NCI-H524 (cell line): ENCODE results near the gene UTS2R.
A peak's percentile ranks its signal among the peaks of the same experiment; 100 is the strongest.
"Not testable (repeated sequence)": the region's sequence is repeated elsewhere in the genome, so short reads cannot be mapped to it uniquely, and the experiment has no call there.

Experiments
- DNase-seq, 2 experiments: peaks; one replicate each; lab custom pipeline; 2025; lab: John Stamatoyannopoulos, UW

Gene UTS2R

DNA sequence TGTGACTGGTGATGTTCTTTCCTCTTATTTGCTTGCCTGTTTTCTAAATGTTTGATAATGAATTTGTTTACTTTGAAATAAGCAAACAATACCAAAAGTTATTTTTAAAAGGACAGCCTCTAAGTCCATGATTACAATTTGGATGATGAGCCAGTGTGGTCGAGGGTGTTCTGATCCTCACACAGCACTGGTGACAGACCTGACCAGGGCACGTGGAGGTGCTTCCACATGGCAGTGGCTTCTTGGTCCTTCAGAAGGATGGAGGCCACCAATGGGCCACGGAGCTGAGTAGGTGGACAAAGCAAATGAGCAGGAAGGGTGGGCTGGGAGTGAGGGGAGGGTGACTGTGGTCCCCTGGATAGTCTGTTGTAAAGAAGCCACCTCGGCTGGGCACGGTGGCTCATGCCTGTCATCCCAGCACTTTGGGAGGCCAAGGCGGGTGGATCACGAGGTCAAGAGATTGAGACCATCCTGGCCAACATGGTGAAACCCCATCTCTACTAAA, 16.7 kb upstream of the UTS2R start:
- DNase-seq = no peak

DNA sequence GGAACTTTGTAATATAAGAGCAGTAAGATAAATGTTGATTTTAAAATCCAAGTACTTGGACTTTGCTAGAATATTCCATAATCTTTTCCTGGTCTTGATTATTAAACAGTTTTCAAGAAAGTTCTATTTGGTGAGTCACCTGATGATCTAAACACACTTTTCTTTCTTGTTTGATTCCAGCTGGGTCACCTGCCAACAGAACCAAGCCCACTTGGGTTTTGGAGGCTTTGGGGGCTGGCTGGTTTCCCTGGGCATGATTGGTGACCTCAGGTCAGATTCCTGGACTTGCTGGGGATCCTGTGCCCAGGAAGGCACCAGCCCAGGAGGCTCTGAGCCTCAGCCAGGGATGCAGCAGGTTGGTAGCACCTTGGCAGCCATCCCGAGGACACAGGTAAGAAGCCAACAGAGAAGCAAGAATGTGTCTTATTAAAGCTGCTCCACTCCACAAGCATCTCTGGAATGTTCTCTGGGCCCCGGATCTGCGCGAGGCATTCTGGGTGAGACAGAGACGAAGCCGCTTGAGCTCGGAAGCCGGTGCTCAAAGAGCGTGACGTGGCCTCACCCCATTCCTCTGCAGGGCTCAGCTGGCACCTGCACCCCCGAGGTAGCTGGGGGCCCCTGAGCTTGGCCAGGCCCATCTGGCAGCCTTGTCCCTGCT, 15.7 kb upstream of the UTS2R start:
- no peak for DNase-seq

DNA sequence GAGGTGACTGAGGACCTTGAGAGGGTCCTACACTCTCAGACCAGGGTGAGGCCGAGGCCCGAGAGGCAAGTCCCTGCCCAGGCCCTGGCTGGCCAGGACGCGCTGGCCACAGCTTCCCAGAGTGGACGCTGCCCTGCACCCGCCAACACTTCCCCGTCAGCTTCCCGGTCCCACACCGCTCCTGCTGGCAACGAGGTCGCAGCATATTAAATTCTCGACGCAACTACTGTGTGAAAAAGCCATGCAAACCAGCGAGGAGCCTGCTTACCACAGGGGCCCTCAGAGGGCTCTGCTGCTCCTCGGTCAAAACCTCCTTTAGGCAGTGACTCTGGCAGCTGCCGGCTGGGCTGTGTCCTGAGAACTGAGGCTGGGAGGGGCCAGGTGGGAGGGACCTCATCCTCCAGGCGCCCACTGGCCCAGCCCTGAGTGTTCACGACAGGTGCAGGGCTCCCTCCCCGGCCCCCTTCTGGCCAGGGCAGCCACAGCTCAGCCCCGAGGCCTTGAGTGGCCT, 14.7 kb upstream of the UTS2R start:
- peak in 1 of 2 experiments; percentile 15 for DNase-seq

DNA sequence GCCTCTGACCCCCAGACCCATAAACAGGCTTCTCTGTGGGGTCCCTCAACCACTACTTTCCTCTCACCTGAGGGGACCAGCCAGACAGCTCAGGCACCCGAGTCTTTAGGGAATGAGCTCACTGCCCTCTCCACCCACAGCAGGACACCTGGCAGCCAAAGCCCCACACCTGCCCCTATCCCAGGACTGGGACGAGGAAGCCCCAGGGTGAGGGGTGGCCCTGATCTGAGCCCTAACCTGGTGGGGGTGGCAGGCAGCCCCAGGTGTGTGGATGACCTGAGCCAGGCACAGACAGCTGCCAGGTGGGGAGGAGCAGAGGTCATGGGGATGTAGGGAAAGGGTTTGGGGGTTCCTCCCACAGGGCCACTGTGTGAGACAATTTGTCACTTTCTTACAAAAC, 14.2 kb upstream of the UTS2R start:
- no peak for DNase-seq

DNA sequence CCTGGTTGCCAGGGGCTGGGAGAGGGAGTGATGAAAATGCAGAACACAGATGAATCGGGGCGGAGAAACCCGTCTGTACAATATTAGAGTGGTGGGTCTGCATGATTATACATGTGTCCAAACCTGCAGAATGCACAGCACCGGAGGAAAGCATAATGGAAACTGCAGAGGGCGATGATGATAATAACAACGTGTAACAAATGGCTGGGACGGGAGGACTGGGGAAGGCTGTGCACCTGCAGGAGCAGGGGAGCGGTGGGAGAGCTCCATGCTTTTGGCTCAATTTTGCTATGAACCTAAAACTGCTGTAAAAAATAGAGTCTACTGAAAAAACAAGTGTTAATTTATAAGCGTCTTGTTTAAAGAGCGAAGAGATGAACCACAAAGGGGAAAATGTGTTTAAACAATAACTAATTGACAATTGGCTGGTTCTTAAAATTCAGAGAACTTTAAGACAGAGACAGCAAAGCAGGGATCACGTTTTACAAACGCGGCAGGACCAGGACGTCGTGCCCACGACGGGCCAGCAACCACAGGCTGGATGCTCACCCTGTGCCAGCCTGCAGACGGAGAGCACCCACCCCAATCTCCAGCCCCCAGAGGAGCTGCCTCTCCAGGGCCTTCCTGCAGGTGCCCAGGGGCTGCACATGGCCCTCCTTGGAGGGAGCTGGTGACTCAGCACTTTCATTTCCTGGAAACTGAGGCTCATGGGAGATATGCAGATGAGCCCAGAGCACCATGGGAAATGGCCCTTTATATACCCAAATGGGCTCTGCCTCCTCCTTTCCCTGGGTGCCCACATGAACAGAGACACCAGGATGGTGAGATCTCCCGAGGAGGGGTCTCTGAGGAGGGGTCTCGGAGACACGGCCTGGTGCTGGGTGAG, 12.9 kb upstream of the UTS2R start, which contains the start of gene TEX19:
Gene TEX19, plus strand, starts transcription at position 783 of the 886 bp plus-strand sequence. CDS start 2,904 bp downstream, outside the sequence.
- peak in 1 of 2 experiments; percentile 27 for DNase-seq

DNA sequence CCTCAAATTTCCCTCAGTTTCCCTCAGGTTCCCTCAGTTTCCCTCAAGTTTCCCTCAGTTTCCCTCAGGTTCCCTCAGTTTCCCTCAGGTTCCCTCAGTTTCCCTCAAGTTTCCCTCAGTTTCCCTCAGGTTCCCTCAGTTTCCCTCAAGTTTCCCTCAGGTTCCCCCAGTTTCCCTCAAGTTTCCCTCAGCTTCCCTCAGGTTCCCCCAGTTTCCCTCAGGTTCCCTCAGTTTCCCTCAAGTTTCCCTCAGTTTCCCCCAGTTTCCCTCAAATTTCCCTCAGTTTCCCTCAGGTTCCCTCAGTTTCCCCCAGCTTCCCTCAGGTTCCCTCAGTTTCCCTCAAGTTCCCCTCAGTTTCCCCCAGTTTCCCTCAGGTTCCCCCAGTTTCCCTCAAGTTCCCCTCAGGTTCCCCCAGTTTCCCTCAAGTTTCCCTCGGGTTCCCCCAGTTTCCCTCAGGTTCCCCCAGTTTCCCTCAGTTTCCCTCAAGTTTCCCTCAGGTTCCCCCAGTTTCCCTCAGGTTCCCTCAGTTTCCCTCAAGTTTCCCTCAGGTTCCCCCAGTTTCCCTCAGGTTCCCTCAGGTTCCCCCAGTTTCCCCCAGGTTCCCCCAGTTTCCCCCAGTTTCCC, 12.0 kb upstream of the UTS2R start:
- DNase-seq = not testable (repeated sequence)

DNA sequence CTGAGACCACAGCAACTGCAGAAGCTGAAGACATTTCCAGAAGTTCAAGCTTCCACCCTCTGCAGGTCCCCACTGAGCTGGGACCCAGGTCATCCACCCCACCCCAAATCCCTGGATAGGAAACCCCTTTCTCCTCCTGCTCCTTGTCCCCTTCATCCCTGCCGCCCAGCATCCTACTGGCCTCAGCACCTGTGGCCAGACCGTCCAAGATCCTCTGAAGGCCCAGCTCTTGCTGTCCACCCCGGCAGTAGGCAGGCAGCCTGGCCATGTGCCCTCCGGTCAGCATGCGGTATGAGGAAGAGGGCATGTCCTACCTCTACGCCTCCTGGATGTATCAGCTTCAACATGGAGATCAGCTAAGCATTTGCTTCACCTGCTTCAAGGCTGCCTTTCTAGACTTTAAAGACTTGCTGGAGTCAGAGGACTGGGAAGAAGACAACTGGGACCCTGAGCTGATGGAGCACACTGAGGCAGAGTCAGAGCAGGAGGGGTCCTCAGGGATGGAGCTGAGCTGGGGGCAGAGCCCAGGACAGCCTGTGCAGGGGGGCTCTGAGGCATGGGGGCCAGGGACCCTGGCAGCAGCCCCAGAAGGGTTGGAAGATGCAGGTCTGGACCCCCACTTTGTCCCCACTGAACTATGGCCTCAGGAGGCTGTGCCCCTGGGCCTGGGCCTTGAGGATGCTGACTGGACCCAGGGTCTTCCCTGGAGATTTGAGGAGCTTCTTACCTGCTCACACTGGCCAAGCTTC, 9.5 kb upstream of the UTS2R start:
- DNase-seq = no peak

DNA sequence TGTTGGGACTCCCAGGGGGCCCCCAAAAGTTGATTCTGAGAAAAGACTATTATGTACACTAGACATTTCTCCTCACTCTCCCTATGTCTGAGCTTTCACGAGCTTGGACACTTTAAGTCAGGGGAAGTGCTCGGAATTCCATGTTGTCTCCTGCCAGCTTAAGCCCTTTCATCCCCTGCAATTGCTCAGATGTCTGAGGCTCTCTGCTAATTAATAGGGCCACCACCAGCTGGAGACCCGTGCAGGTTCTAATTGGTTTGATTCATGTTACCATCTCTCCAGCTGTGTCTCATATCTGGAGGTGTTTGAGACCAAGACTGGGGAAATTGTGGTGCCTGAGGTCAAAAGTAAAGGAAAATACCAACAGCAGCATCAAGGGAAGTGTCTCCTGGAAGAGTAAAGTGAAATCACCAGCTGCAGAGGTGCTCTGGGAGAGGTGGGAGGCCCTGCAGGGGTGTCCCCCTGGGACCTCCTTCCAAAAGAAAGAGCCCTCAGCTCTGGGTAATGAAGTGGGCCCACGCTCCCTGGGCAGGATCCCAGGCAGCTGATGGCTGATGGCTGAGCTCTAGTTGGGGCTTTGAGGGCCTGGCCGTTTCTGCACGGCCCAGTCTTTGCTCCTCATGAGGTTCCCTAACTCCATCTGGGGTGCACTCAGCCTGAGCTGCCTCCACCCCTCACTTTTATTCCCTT, 5.8 kb upstream of the UTS2R start:
- DNase-seq = peak in 1 of 2 experiments; percentile 64

DNA sequence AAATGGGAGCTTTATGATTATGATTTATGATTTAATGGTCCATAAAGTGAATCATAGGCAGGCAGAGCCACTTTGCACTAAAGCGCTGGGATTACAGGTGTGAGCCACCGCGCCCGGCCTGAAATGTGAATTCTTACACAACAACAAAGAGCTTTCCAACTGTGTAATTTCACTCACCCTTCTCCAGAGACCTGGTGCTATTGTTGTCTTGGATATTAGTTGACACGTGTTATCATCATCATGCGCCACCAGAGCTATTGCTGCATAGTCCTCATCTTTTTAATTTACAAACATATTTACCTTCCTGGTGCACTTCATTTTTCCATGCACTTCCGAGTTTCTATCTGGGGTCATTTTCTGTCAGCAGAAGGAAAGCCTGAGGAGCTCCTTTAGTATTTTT, 4.8 kb upstream of the UTS2R start:
- no peak for DNase-seq

DNA sequence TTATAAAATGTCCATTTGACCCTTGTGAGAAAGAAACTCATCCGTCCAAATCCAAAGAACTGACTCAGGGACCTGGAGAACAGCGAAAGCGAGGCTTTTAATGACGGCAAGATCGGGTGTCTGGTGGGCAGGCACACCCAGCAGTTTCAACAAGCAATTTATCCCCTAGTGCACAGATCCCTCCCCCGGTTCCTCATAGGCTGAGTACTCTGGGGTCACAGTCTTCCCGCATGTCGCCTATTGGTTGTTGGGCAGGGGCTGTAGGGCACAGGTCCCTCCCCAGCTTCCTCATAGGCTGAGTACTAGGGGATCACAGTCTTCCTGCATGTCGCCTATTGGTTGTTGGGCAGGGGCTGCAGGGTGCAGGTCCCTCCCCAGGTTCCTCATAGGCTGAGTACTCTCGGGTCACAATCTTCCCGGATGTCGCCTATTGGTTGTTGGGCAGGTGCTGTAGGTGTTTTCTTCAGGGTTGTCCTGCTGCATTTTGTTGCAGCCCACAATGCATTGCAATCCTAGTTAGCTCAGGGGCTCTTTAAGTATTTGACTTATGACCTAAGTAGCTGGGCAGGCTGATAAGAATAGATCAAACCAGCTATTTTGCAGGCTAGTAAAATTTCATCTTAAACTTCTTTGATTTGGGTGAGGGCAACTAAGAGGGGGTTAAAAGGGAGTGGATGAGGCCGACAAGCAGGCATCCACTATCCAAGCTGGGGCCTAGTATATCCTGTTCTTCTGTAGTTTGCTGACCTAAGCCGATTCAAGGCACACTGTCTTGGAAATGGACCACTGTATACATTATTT, 3.6 kb upstream of the UTS2R start:
- DNase-seq = peak in 1 of 2 experiments; percentile 10

DNA sequence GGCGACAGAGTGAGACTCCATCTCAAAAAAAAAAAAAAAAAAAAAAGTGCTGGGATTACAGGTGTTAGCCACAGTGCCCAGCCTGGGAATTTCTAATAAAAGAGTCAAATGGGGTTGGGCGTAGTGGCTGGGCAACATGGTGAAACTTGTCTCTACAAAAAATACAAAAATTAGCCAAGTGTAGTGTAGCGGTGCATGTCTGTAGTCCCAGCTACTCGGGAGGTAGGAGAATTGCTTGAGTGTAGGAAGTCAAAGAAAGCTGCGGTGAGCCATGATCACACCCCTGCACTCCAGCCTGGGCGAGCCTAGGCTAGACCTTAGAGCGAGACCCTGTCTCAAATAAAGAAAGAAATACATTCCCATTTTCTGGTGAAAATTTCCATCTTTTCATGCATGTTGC, 2.4 kb upstream of the UTS2R start:
- no peak for DNase-seq

DNA sequence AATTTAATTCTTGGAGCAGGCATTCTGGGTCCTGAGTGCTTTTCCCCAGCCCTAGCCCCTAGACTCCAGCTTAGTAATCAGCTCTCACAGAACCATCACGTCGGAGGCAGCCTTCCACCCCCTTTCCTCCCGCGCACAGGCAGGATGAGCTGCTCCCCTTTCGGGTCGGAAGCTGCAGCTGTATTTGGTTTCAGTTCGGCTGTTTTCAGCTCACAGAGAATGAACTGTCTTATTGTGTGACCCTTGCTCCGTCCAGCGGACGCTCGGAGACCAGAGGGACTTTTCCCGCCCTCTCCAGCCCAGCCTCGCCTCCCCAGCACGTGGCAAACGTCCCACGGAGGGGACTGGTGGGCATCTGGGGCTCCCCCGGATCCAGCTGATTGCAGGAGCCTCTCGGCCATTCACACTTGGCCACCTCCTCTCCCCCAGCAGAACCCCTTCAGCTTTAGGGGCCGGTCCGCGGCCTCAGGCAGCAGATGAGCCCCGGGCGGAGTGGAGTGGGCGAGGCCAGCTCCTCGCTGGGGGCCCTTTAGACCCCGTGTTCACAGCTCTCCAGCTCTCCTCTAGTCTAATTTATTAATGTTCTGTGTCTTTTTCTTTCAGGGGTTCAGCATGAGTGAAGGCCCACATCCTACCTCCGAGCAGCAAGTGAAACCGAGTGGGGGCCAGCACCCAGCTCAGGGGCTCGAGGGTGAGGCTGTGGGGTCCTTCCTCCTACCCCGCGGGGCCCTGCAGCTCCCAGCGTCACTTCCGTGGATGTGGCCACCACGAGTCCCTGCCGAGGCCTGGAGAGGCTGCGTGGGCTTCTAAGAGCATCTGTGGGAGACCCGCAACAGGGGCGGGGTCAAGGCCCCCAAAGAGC, 863 bp upstream of the UTS2R start:
- peak in 1 of 2 experiments; percentile 11 for DNase-seq

DNA sequence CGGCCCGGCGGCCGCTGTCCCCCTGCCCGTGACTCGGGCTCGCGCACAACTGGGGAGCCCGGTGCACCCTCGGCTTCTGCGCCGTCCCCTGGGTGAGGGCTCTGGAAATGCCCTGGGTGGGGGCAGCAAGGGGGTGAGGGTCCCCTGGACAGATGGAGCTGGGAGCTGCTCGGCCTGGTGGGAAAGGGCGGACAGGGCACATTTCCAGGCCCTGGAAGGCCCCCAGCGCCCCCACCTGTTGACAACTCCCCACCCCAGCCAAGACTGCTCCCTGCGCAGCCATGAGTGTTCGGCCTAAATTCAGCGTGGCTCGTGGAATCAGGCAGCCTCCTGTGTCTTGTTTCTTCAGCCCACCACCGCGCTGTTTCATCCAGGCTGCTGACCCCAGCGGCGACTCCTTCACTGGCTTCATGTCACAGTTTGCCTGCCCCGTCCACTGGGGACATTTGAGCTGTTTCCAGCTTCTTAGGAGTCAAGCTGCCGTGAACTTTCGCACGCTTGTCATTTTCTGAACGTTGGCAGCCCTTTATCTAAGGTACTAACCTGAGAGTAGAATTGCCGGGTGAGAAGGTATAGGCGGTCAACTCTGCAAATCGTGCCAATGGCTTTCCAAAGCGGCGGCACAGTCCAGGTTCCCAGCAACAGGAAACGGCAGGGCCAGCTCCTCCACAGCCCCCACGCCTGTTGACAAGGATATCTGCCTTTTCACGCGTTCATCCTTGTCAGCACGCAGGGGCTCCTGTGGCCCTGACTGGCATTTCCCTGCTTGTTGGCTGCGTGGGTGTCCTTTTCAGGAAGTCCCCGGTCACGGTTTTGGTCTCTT, 895 bp downstream of the UTS2R start:
- DNase-seq = no peak

DNA sequence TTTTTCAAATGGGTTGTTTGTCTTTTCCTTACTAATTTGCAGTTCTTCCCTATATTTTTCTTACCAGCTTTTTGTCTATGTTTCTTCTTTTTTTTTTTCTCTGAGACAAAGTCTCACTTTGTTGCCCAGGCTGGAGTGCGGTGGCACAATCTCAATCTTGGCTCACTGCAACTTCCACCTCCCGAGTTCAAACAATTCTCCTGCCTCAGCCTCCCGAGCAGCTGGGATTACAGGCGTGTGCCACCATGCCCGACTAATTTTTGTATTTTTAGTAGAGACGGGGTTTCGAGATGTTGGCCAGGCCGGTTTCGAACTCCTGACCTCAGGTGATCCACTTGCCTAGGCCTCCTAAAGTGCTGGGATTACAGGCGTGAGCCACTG, 1.5 kb downstream of the UTS2R start:
- not testable (repeated sequence) for DNase-seq

DNA sequence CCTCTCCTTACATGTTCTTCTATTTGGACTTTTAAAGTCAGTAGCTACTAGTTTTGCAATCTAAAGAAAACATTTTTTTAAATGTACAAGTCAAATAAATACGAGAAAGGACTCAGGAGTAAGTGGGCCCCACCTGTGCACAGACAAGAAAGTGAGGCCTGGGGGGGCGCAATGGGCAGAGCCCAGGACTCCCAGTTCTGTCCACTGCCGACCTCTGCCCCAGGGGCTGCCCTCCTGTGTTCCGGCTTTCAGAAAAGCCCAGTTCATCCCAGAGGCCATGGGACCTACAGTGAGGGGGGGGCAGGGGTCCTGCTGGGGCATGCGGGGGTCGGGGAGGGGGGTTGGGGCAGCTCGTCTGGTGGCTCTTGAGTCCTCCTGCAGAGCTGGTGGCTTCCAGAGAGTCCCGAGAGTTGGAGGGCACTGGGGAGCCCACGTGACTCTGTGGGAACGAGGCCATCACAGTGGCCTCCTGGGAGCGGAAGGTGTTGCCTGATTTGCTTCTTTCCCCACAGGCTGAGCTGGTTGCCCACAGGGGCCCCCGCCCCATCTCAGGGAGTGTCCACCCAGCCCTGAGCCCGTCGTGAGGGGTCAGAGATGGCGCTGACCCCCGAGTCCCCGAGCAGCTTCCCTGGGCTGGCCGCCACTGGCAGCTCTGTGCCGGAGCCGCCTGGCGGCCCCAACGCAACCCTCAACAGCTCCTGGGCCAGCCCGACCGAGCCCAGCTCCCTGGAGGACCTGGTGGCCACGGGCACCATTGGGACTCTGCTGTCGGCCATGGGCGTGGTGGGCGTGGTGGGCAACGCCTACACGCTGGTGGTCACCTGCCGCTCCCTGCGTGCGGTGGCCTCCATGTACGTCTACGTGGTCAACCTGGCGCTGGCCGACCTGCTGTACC, 2.4 kb downstream of the UTS2R start:
- DNase-seq = no peak

DNA sequence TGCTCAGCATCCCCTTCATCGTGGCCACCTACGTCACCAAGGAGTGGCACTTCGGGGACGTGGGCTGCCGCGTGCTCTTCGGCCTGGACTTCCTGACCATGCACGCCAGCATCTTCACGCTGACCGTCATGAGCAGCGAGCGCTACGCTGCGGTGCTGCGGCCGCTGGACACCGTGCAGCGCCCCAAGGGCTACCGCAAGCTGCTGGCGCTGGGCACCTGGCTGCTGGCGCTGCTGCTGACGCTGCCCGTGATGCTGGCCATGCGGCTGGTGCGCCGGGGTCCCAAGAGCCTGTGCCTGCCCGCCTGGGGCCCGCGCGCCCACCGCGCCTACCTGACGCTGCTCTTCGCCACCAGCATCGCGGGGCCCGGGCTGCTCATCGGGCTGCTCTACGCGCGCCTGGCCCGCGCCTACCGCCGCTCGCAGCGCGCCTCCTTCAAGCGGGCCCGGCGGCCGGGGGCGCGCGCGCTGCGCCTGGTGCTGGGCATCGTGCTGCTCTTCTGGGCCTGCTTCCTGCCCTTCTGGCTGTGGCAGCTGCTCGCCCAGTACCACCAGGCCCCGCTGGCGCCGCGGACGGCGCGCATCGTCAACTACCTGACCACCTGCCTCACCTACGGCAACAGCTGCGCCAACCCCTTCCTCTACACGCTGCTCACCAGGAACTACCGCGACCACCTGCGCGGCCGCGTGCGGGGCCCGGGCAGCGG, 3.2 kb downstream of the UTS2R start:
- peak in 1 of 2 experiments; percentile 40 for DNase-seq
